Endodermal cell (in vitro differentiated cells): ENCODE measurements around the gene FBXL19. TPM values are rescaled to one million over a fixed set of nuclear protein-coding genes. Genes with fewer than 3 reads are reported as not detected.
"Not testable (repeated sequence)": the region's sequence is repeated elsewhere in the genome, so short reads cannot be mapped to it uniquely, and the experiment has no call there.

Source experiments
- DNase-seq: peaks from one replicate; pipeline ENCODE4 v3.0.0-alpha.2; 2017
- H3K27ac ChIP-seq: 2 replicates; pipeline ENCODE4 v1.5.1; 2013; ENCODE audit warnings: mild to moderate bottlenecking, low read depth, low read length, moderate library complexity
- H3K27me3 ChIP-seq: 2 replicates; pipeline ENCODE4 v1.6.1; 2013; ENCODE audit warnings: mild to moderate bottlenecking, low read length, moderate library complexity; ENCODE audit not compliant: insufficient read depth, control insufficient read depth, poor library complexity, severe bottlenecking
- H3K36me3 ChIP-seq: 2 replicates; pipeline ENCODE4 v1.7.0; 2013; ENCODE audit warnings: mild to moderate bottlenecking, low read length, moderate library complexity; ENCODE audit not compliant: control insufficient read depth, insufficient read depth
- H3K4me1 ChIP-seq: one replicate; pipeline ENCODE4 v1.7.0; 2013; ENCODE audit warnings: low read length; ENCODE audit not compliant: control insufficient read depth, insufficient read depth
- H3K4me3 ChIP-seq: 2 replicates; pipeline ENCODE4 v1.5.1; 2013; ENCODE audit warnings: mild to moderate bottlenecking, low read length, moderate library complexity
- H3K9ac ChIP-seq: 2 replicates; pipeline ENCODE4 v1.6.1; 2013; ENCODE audit warnings: mild to moderate bottlenecking, low read length, moderate library complexity; ENCODE audit not compliant: poor library complexity, severe bottlenecking; ENCODE audit errors: extremely low read depth
- H3K9me3 ChIP-seq: 2 replicates; pipeline ENCODE4 v1.6.1; 2013; ENCODE audit warnings: mild to moderate bottlenecking, low read length, moderate library complexity; ENCODE audit not compliant: control insufficient read depth
- H3K27ac Mint-ChIP-seq: 2 replicates; pipeline ENCODE4 v1.8.0; 2020; ENCODE audit warnings: mixed read lengths
- H3K27me3 Mint-ChIP-seq: 2 replicates; pipeline ENCODE4 v1.8.0; 2021; ENCODE audit warnings: mild to moderate bottlenecking, mixed read lengths; ENCODE audit not compliant: insufficient read depth
- H3K36me3 Mint-ChIP-seq: 2 replicates; pipeline ENCODE4 v1.8.0; 2020; ENCODE audit warnings: low read depth, mixed read lengths
- H3K4me1 Mint-ChIP-seq: 2 replicates; pipeline ENCODE4 v1.8.0; 2020; ENCODE audit warnings: mixed read lengths
- H3K4me3 Mint-ChIP-seq: 2 replicates; pipeline ENCODE4 v1.8.0; 2020; ENCODE audit warnings: mild to moderate bottlenecking, moderate library complexity, mixed read lengths
- H3K9me3 Mint-ChIP-seq: 2 replicates; pipeline ENCODE4 v1.8.0; 2020; ENCODE audit warnings: mild to moderate bottlenecking, mixed read lengths
- CTCF ChIP-seq: fragments of 200-600 bp; sonication (generic); conservative IDR thresholded peaks from 2 replicates; pipeline ENCODE4 v1.5.0; 2021; ENCODE audit warnings: antibody characterized with exemption, mild to moderate bottlenecking
- WGBS, 2 experiments: methylation state at CpG; one replicate each; pipeline versions ENCODE4 v1.1.5 to v1.1.7; 2013; ENCODE audit warnings: missing lambda C conversion rate in 2 of 2, mixed read lengths in 1 of 2; ENCODE audit not compliant: insufficient coverage in 1 of 2, insufficient read length in 1 of 2; 5-methylcytosine and 5-hydroxymethylcytosine counted together
- total RNA-seq, 2 donors: library from RNA; stranded (reverse); fragmentation: NEBNext Ultra II Directional in 1 of 2; extraction: Animal tissue kit (Norgen Biotek cat#: 25700) in 1 of 2; gene quantifications; 2 replicates in 1 of 2; 3 replicates in 1 of 2; pipeline ENCODE4 v1.2.1, GENCODE V29; 2021

Gene FBXL19
- total RNA-seq, 2 donors from 2014 or later: 74.0 to 84.3 TPM

GRCh38 chr16:30931068-30931650, 7.8 kb downstream of the FBXL19 start:
- Mint-ChIP-seq H3K4me1 (peaks cover 5% of the 10 kb centered on the region), H3K9me3 (no peaks in the 10 kb centered on the region), H3K27ac (no peak overlapping the region), H3K36me3 (peaks cover 47% of the 10 kb centered on the region), H3K27me3 (no peaks in the 10 kb centered on the region), H3K4me3 (no peak overlapping the region)
- Histone ChIP-seq H3K9ac (no peak overlapping the region), H3K4me1 (no peaks in the 10 kb centered on the region), H3K9me3 (no peaks in the 10 kb centered on the region), H3K27ac (no peak overlapping the region), H3K4me3 (no peak overlapping the region), H3K27me3 (no peaks in the 10 kb centered on the region), H3K36me3 (peaks cover 61% of the 10 kb centered on the region)
- DNase-seq: no peak
- WGBS, 2 experiments: 77 to 84% methylated on average over 10 to 12 of the region's 12 CpGs
- TF ChIP-seq CTCF: no peak

- Mint-ChIP-seq H3K4me1 (no peaks in the 10 kb centered on the region), H3K36me3 (peaks cover 60% of the 10 kb centered on the region), H3K4me3 (no peak overlapping the region), H3K27me3 (no peaks in the 10 kb centered on the region), H3K27ac (peak overlapping the region; percentile 76), H3K9me3 (no peaks in the 10 kb centered on the region)
- Histone ChIP-seq H3K4me3 (no peak overlapping the region), H3K4me1 (no peaks in the 10 kb centered on the region), H3K36me3 (peaks cover 71% of the 10 kb centered on the region), H3K9ac (no peak overlapping the region), H3K9me3 (no peaks in the 10 kb centered on the region), H3K27me3 (no peaks in the 10 kb centered on the region), H3K27ac (no peak overlapping the region)
- peak; percentile 79 for TF ChIP-seq CTCF
- 80 to 86% methylated on average over 8 to 12 of the region's 12 CpGs for WGBS, 2 experiments
- DNase-seq: peak; percentile 92
Measured at GRCh38 chr16:30934827-30935557, 11.6 kb downstream of the FBXL19 start.

GRCh38 chr16:30937692-30938091, 14.3 kb downstream of the FBXL19 start:
- Histone ChIP-seq H3K4me1 (peaks cover 4% of the 10 kb centered on the region), H3K27me3 (no peaks in the 10 kb centered on the region), H3K9ac (no peak overlapping the region), H3K4me3 (no peak overlapping the region), H3K27ac (no peak overlapping the region), H3K36me3 (peaks cover 73% of the 10 kb centered on the region), H3K9me3 (no peaks in the 10 kb centered on the region)
- no peak for TF ChIP-seq CTCF
- 91 to 97% methylated on average over 4 to 5 of the region's 5 CpGs for WGBS, 2 experiments
- Mint-ChIP-seq H3K9me3 (no peaks in the 10 kb centered on the region), H3K36me3 (peaks cover 60% of the 10 kb centered on the region), H3K4me1 (no peaks in the 10 kb centered on the region), H3K4me3 (no peak overlapping the region), H3K27ac (peak overlapping the region; percentile 49), H3K27me3 (no peaks in the 10 kb centered on the region)
- peak; percentile 24 for DNase-seq

GRCh38 chr16:30939571-30939970, 16.2 kb downstream of the FBXL19 start:
- H3K9me3 ChIP-seq, H3K27me3 ChIP-seq, H3K4me3 ChIP-seq, H3K27ac ChIP-seq, H3K4me3 Mint-ChIP-seq, H3K9ac ChIP-seq, H3K9me3 Mint-ChIP-seq, H3K4me1 ChIP-seq, H3K27me3 Mint-ChIP-seq, H3K4me1 Mint-ChIP-seq, DNase-seq: not testable (repeated sequence)
- WGBS, 2 experiments: 92 to 95% methylated on average over 8 of the region's 8 CpGs
- H3K36me3 ChIP-seq: peaks cover 82% of the 10 kb centered on the region
- H3K36me3 Mint-ChIP-seq: peaks cover 71% of the 10 kb centered on the region
- H3K27ac Mint-ChIP-seq: peak overlapping the region; percentile 35
